Measurements from ENCODE around the gene MORF4L1.

DNA sequence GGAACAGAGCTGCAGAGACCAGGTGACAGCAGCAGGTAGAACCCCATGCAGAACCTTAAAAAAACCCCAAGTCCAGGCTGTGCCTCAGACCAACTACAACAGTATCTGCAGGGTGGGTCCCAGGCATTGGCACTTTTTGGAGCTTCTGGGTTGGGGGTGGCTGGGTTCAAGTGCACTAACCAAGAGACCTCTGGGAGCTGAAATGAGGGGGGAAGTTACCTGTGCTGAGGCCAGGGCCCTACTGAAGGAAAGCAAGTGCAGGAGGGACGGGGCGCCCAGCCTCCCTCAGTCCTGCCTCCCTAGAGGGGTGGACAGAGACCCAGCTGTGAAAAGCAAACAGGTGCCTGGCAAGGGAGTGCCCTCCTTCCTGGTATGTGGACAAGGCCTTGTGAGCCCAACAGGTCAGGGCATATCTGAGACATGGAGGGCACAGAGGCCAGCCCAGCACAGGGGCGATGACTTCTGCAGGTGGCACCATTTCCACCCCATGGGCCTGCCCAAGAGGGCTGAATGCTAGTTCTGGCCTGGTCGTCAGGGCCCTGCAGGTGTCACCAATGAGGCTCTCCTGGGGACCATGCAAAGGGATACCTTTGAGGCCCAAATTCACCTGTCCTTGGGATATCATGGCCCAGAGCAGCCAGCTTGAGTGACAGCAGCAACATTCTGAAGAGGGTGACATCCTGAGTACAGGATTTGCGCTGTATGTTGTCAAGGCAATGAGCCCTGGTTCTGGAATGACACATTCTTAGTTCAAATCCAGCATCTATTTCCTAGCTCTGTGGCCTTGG is 53.5 kb downstream of the MORF4L1 start:
- no peak for TF ChIP-seq POLR2A (IDR thresholded peaks at IDR 0.05)
- TF ChIP-seq, protein P1, sequence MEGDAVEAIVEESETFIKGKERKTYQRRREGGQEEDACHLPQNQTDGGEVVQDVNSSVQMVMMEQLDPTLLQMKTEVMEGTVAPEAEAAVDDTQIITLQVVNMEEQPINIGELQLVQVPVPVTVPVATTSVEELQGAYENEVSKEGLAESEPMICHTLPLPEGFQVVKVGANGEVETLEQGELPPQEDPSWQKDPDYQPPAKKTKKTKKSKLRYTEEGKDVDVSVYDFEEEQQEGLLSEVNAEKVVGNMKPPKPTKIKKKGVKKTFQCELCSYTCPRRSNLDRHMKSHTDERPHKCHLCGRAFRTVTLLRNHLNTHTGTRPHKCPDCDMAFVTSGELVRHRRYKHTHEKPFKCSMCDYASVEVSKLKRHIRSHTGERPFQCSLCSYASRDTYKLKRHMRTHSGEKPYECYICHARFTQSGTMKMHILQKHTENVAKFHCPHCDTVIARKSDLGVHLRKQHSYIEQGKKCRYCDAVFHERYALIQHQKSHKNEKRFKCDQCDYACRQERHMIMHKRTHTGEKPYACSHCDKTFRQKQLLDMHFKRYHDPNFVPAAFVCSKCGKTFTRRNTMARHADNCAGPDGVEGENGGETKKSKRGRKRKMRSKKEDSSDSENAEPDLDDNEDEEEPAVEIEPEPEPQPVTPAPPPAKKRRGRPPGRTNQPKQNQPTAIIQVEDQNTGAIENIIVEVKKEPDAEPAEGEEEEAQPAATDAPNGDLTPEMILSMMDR (IDR thresholded peaks at IDR 0.05), result no peak
